GM18520 (cell line): ENCODE data around the gene ESR2.

Experiments
- ATAC-seq: cut with Tn5 transposase; IDR thresholded peaks from one replicate; pipeline ENCODE4 v1.9.1; 2021; ENCODE audit not compliant: unreplicated experiment

ESR2 gene

DNA sequence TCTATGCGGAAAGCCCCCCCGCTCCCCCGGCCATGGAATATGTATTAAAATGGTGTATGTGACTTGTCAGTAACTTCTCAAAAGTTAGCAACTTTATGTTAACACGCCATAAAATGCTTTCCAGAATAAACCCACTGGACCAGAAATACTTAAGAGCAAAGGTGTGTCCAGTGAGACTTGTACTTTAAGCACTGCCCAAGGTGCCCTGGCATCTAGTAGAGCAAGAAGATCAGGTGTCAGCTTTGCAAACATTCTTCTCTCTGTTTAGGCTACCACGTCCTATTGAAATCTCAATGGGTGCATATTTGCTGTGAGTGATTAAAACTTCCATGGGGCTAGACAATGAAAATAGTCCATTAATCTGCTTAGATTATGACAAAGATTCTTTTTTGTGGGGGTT is 201.2 kb downstream of the ESR2 start:
- ATAC-seq, result no peak

DNA sequence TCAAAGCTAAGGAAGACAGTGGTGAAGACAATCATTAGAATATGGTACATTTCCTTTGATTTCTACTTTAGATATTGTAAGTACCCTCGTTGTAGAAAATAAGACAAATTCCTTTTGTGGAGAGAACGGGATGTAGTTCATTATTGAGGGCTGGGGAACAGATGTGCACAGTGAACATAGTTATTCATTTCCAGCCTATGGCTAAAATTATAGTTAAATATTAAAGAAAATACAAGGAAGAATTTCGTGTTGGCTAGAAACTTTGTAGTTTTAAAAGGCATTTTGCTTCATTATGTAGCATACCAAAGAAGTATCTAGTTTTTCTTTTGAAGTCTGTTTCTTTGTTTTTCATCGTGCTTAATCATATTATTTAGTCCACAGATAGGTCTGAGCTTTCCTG is 201.8 kb downstream of the ESR2 start:
- no peak for ATAC-seq

DNA sequence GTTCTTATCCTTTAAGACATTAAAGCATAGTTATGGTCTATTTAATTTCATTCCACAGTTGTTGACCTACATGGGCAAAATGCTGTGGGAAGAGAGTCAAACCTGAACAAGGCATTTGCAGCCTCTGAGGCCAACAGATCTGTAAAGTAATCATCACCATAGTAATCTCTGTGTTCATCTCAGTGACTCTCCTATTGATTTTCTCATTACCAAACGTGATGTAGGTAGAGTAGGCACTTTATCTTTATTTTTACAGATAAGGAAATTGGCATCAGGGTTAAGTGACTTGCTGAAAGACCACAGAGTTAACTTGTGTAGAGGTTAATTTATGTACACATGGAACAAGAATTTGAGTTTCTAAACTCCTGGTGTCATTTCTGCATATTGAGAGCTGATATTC is 203.0 kb downstream of the ESR2 start:
- no peak for ATAC-seq

GRCh38 chr14:64089920-64090319 is 204.3 kb downstream of the ESR2 start:
- no peak for ATAC-seq

DNA sequence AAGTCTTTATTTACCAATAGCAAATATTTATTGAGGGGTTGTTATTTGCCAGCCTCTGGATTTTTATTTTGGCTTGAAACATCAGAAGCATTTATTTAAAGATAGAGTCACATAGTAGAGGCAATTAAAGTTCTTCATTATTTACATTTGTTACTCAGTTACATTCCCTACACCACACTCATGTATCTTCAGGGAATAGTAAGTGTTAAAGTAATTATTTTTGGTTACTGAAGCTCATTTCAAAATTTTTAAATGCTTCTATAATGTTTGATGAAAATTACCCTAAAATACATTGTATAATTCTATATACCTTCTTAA is 205.6 kb downstream of the ESR2 start:
- ATAC-seq, result no peak

DNA sequence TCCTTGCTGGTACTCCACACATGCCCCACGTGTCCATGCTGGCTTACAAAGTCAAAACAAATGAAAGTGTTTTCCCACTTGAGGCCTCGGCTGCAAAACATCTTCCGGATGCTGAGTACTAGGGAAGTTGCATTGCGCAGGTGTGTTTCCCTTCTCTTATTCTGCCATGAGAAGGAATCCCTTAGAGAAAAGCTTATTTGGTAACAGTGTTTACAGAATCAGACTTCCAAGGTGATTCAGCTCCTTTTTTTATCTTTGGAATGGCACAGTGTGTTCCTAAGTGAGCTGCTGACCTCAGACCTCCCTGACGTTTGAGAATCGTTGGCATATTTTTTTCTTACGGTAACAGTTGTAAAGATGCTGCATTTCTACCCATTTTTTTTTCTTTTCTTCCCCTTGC is 211.3 kb downstream of the ESR2 start:
- ATAC-seq, result no peak

- no peak for ATAC-seq
These were observed 212.9 kb downstream of the ESR2 start for GRCh38 chr14:64081174-64081746.

- no peak for ATAC-seq
These were observed 213.7 kb downstream of the ESR2 start for GRCh38 chr14:64080452-64080851.

GRCh38 chr14:64075613-64076005 is 218.6 kb downstream of the ESR2 start:
- ATAC-seq, result no peak

DNA sequence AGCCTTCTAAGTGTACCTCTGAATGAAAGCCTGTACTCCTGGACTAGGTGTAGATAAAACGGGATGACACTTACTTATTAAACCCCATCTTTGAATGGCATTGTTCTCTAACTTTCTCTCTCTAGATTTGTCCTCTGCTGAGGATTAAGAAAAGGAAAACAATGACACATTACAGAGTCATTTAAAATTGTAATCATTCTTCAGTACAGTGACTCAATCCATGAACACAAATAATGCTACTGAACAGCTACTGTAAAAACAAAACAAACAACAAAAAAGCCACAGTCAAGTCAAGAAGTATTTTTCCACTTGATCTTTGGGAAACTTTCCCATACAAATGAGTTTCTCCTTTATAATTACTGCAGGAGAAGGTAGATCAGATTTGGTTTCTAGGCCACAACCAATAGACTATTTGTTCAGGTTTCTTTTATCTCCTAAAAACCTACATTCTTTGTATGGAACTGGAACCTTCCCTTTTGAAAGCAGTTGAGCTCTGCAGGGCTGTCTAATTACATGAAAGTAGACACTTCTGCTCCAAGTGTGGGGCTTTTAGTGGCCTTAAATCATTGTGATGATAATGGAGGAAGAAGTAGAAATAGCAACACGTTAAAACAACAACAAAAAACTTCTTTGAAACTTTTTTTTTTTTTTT is 219.1 kb downstream of the ESR2 start:
- no peak for ATAC-seq

DNA sequence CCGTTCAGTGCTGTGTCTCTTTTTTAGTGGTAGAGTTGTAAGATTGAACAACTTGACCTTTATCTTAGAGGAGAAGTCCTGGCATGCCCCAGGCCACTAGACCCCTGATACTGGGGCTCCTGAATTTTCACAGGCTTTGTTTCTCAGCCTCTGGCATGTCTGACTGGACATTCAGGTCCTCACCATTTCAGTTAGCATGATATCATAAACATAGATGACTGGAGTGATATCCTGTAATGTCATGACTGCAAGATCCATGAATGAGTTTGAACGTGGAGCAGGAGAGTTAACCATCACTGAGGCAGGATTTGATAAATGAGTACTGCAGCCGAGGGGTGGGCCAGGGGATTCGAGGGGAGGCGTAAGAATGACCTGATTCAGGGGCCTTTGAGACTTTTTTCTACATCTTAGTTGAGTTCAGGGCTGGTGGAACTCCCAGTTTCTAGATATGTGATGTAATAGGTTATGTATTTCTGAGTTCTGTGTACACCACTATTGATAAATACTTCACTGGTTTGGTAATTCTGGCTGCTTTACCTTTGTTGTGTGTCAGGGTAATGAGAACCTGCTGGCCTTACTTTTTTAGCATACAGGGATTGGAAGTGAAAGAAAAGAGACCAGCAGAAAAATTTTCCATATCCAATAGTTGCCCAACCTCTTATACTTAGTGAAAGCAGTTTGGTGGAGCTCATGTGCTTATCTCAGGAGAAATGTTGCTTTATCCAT is 224.4 kb downstream of the ESR2 start:
- no peak for ATAC-seq

DNA sequence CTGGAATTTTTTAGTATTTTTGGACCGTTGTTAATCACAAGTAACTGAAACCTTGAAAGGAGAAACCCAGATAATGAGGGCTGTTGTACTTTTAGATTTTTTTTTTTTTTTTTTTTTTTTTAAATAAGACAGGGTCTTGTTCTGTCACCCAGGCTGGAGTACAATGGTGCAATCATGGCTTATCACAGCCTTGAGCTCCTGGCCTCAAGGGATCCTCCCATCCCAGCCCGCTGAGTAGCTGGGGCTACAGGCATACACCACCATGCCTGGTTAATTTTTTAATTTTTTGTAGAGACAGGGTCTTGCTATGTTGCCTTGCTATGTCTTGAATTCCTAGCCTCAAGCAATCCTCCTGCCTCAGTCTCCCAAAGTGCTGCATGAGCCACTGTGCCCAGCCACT is 229.7 kb downstream of the ESR2 start:
- ATAC-seq, result no peak

DNA sequence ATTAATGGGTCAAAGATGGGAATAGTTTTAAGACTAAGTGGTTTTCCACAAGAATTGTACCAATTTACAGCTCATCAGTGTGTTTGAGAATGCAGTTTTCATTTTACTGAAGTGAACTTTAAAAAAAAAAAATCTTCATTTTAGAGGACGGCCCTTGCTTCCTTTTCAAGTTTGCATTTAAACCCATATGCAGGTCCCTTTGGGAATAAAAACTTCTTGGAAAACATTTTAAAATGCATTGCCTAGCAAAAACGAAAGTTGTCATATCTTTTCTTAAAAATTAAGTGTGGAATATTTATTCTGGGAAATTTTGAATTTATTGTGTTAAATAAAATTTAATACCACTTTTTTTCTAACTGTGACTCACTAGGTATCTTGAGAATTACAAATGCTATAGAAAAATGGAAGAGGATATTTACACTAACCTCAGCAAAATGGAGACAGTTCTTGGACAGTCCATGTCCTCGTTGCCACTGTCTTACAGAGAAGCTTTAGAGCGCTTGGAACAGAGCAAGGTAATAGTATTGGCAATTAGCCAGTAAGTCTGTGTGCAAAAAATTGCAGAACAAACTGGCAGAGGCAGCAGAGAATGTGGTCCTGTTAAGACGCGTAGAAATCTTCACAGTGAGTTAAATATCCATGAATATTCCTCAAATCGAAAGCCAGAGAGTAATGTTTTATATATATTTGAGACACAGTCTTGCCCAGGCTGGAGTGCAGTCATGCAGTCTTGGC is 231.6 kb downstream of the ESR2 start:
- ATAC-seq, result no peak

GRCh38 chr14:64061706-64062105 is 232.5 kb downstream of the ESR2 start:
- ATAC-seq, result no peak

DNA sequence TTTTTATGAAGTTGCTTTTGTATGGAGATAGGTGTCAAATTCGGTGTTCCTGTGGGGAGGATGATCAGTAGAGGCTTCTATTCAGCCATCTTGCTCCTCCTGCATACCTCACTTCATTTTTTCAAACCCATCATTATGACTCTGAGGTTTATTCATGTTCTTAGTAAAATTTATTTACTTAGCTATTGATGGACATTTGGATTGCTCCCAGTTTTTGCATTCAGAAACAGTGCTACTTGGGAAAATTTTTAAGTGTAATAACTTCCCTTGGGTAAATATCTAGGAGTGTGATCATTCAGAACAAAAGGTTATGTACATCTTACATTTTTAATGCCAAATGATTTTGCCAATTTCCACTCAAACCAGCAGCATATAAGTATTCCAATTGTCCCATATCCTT is 233.1 kb downstream of the ESR2 start:
- no peak for ATAC-seq

- no peak for ATAC-seq
These were observed 233.5 kb downstream of the ESR2 start for GRCh38 chr14:64060648-64061096.

- ATAC-seq, result no peak
These were observed 234.0 kb downstream of the ESR2 start for GRCh38 chr14:64060199-64060545.

DNA sequence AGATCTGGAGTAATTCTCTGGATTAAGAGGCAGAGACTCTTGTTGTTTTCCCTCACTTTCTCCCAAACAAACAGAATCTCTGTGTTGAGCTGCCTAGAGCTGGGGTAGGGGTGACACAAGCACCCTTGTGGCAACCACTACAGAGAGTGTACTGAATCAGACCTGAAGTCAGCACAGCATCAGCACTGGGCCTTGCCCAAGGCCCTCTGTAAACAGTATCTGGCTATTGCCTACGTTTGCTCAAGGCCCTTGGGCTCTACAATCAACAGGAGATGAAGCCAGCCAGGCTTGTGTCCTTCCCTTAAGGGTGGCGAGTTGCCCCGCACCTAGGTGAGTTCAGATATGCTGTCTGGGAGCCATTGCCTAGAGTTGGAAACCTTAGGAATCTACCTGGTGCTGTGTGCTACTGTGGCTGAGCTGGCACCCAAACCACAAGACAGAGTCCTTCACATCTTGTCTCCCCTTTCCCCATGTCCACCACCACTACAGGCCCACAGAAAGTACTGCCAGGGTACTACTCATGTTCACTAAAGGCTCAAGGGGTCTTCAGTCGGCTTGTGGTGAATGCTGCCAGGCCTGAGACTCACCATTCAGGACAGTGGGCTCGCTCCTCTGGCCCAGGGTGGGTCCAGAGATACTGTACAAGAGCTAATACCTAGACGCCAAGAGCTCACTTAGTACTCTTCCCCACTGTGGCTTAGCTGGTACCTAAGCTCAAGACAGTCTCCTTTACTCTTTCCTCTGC is 234.5 kb downstream of the ESR2 start:
- ATAC-seq, result no peak

- ATAC-seq, result no peak
These were observed 240.2 kb downstream of the ESR2 start for GRCh38 chr14:64053694-64054669.
